ENCODE data around the gene APLN.

- no peak for TF ChIP-seq CTCF (IDR thresholded peaks at IDR 0.05)
- no peak for TF ChIP-seq POLR2AphosphoS5 (IDR thresholded peaks at IDR 0.05)
- no peak for TF ChIP-seq POLR2A (IDR thresholded peaks at IDR 0.05)
These were observed 43.4 kb upstream of the APLN start for GRCh38 chrX:129698150-129698549.
